CD4-positive, alpha-beta T cell (primary cell): ENCODE results near the gene SLAMF6. TPM values are rescaled to one million over a fixed set of nuclear protein-coding genes. Genes with fewer than 3 reads are reported as not detected.

ENCODE experiments used
- ATAC-seq: fragments of 200-7000 bp; cut with Tn5 transposase; one replicate; pipeline ENCODE4 v1.10.0; 2022; ENCODE audit warnings: mild to moderate bottlenecking; ENCODE audit not compliant: poor library complexity
- CTCF ChIA-PET: fragments of 350-600 bp; sonication (Branson Sonifier 250); formaldehyde crosslinking; loops from one replicate; lab custom pipeline; 2021; ENCODE audit warnings: antibody characterized with exemption, inconsistent platforms; lab: Charles Lee
- POLR2A ChIA-PET: fragments of 350-600 bp; sonication (Branson Sonifier 250); formaldehyde crosslinking; loops from one replicate; lab custom pipeline; 2021; ENCODE audit warnings: antibody characterized with exemption, inconsistent platforms; lab: Charles Lee
- DNase-seq, 14 experiments: peaks; one replicate each; pipeline ENCODE4 v3.0.0-alpha.2; 2013 to 2020; ENCODE audit warnings: mixed read lengths in 2 of 14
- H3K27ac ChIP-seq, 2 donors: one replicate each; pipeline versions ENCODE4 v1.5.1 to v1.7.0; 2013; ENCODE audit warnings: low read length in 2 of 2, low read depth in 1 of 2, mild to moderate bottlenecking in 1 of 2
- H3K27me3 ChIP-seq, 2 experiments: 1 replicate in 1 of 2; 2 replicates in 1 of 2; pipeline versions ENCODE4 v1.6.1 to v1.7.0; 2013; ENCODE audit warnings: low read length in 2 of 2, control low read depth in 1 of 2, mild to moderate bottlenecking in 1 of 2, moderate library complexity in 1 of 2; ENCODE audit not compliant: insufficient read depth in 2 of 2, control insufficient read depth in 1 of 2
- H3K36me3 ChIP-seq: one replicate; pipeline ENCODE4 v1.6.1; 2013; ENCODE audit warnings: low read length, control low read depth; ENCODE audit not compliant: insufficient read depth
- H3K4me1 ChIP-seq: one replicate; pipeline ENCODE4 v1.6.1; 2013; ENCODE audit warnings: low read length, control low read depth; ENCODE audit not compliant: insufficient read depth
- H3K4me3 ChIP-seq: one replicate; pipeline ENCODE4 v1.5.1; 2013; ENCODE audit warnings: mild to moderate bottlenecking, low read length, moderate library complexity
- H3K9me3 ChIP-seq, 2 experiments: 1 replicate in 1 of 2; 2 replicates in 1 of 2; pipeline versions ENCODE4 v1.6.1 to v1.7.0; 2013; ENCODE audit warnings: low read length in 2 of 2, mild to moderate bottlenecking in 2 of 2, control low read depth in 1 of 2, moderate library complexity in 1 of 2; ENCODE audit not compliant: control insufficient read depth in 1 of 2, insufficient read depth in 1 of 2
- H3K27ac Mint-ChIP-seq: one replicate; pipeline ENCODE4 v1.8.0; 2020; ENCODE audit warnings: mixed read lengths
- H3K27me3 Mint-ChIP-seq: one replicate; pipeline ENCODE4 v1.8.0; 2021; ENCODE audit warnings: mixed read lengths
- H3K36me3 Mint-ChIP-seq: one replicate; pipeline ENCODE4 v1.8.0; 2021; ENCODE audit warnings: low read depth, mixed read lengths
- H3K4me1 Mint-ChIP-seq: one replicate; pipeline ENCODE4 v1.8.0; 2021; ENCODE audit warnings: low read depth, mixed read lengths
- H3K4me3 Mint-ChIP-seq: one replicate; pipeline ENCODE4 v1.8.0; 2020; ENCODE audit warnings: mild to moderate bottlenecking, mixed read lengths
- H3K9me3 Mint-ChIP-seq: one replicate; pipeline ENCODE4 v1.8.0; 2020; ENCODE audit warnings: mixed read lengths
- intact Hi-C, 2 experiments: fragments of 100-400 bp; cut with DNase I in 1 of 2; cut with micrococcal nuclease in 1 of 2; formaldehyde crosslinking; loops; one replicate each; pipeline versions ENCODE4 v1.15.1 to v1.9.0; 2023 to 2025; cut with DNase I, micrococcal nuclease
- total RNA-seq, 174 experiments: library from RNA in 2 of 174; stranded (reverse) in 2 of 174; gene quantifications; one replicate each; pipeline ENCODE4 v1.2.3 and lab custom pipeline; 2021 to 2026
- TF ChIP-seq, protein P1 (sequence below): fragments of 200-600 bp; IDR thresholded peaks from one replicate; pipeline ENCODE4 v1.8.0; 2022; ENCODE audit warnings: antibody characterized with exemption, mild to moderate bottlenecking

Gene SLAMF6
- total RNA-seq, 2 experiments from 2014 or later = 6.3 to 7.3 TPM

DNA sequence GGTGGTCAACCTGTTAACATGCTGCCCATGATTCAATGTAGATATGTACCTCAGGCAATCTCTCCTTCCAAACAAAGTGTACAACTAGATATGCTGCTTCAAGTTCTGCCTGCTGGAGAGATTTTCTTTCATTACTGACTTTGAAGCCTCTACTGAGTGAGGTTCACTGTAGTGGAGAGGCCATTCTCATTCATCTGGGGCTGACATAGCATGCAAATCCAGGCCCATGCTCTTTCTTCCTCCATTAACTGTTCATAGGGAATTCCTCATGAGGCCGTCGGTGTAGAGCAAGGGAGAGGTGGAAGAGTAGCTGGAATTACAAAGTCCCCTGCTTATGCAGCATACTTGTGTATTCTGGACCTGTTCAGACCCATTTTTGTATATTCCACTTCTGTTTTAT lies 84.1 kb downstream of the SLAMF6 start:
- Mint-ChIP-seq H3K4me3 (peak overlapping the region; percentile 70), H3K36me3 (no peaks in the 10 kb centered on the region), H3K9me3 (no peaks in the 10 kb centered on the region), H3K27ac (peak overlapping the region; percentile 94), H3K4me1 (peaks cover 47% of the 10 kb centered on the region), H3K27me3 (no peaks in the 10 kb centered on the region)
- Histone ChIP-seq H3K27me3 (no peaks in the 10 kb centered on the region), H3K4me3 (no peak overlapping the region), H3K9me3 (no peaks in the 10 kb centered on the region), H3K36me3 (no peaks in the 10 kb centered on the region), H3K27ac (peak overlapping the region; percentile 69 to 81), H3K4me1 (peaks cover 18% of the 10 kb centered on the region)
- TF ChIP-seq, protein P1, sequence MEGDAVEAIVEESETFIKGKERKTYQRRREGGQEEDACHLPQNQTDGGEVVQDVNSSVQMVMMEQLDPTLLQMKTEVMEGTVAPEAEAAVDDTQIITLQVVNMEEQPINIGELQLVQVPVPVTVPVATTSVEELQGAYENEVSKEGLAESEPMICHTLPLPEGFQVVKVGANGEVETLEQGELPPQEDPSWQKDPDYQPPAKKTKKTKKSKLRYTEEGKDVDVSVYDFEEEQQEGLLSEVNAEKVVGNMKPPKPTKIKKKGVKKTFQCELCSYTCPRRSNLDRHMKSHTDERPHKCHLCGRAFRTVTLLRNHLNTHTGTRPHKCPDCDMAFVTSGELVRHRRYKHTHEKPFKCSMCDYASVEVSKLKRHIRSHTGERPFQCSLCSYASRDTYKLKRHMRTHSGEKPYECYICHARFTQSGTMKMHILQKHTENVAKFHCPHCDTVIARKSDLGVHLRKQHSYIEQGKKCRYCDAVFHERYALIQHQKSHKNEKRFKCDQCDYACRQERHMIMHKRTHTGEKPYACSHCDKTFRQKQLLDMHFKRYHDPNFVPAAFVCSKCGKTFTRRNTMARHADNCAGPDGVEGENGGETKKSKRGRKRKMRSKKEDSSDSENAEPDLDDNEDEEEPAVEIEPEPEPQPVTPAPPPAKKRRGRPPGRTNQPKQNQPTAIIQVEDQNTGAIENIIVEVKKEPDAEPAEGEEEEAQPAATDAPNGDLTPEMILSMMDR = no peak
- ChIA-PET POLR2A (interaction anchor here (1.8 kb wide), 1 partner anchor 13 kb away, joined by 5 read pairs; no protein-coding TSS in a partner anchor), CTCF (interaction anchor here (1.3 kb wide), 1 partner anchor 10 kb away, joined by 3 read pairs; no protein-coding TSS in a partner anchor)
- intact Hi-C loops = loop anchor here (2.0 to 5.0 kb wide), 2 partner anchors 82 to 83 kb away; partner anchors contain the start of gene SLAMF6 (in 1 of the 2)
- ATAC-seq = no peak
- DNase-seq = no peak

DNA sequence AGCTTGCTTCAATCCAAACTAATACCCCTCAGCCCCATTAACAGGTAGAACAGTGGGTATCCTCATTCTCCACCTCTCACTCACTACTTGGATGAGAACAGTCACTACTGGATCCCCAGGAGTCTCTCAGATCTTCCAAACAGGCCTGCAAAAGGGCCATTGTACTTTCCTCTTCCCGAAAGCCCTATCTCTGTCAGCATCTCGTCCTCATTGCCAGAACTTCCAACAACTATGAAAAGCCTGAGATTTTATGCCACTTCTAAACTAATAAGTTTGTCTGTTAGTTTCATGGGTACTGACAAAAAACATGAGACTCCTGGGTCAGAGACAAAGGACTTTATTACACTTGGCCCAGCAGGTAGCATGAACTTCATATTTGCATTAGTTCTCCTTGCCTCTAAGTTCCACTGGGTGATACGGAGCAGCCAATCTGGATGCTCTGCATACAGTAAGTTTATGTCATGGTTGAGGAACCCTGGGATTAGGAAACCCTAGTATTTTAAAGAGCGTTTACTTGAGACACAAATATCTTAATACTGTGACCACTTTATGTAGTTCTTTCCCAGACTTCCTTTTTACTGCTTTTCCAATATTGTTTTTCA lies 84.6 kb downstream of the SLAMF6 start:
- TF ChIP-seq, protein P1 = no peak
- H3K27ac ChIP-seq = peak overlapping the region; percentile 69 to 81
- intact Hi-C loops = loop anchor here (2.0 to 5.0 kb wide), 2 partner anchors 82 to 84 kb away; partner anchors contain the start of gene SLAMF6 (in 1 of the 2)
- ATAC-seq = peak; percentile 41
- POLR2A ChIA-PET = interaction anchor here (1.0 to 1.1 kb wide), 2 partner anchors 15 to 63 kb away, joined by 3 to 6 read pairs; no protein-coding TSS in a partner anchor
- DNase-seq = no peak
- H3K27me3 ChIP-seq = no peaks in the 10 kb centered on the region
- no peaks in the 10 kb centered on the region for H3K9me3 ChIP-seq
- Mint-ChIP-seq H3K27ac (peak overlapping the region; percentile 94), H3K4me3 (peak overlapping the region; percentile 89), H3K27me3 (no peaks in the 10 kb centered on the region), H3K4me1 (peaks cover 46% of the 10 kb centered on the region), H3K36me3 (no peaks in the 10 kb centered on the region), H3K9me3 (no peaks in the 10 kb centered on the region)
- H3K36me3 ChIP-seq = no peaks in the 10 kb centered on the region
- H3K4me1 ChIP-seq = peaks cover 16% of the 10 kb centered on the region
- peak overlapping the region; percentile 49 for H3K4me3 ChIP-seq
- CTCF ChIA-PET = interaction anchor here (0.5 to 0.8 kb wide), 2 partner anchors 10 to 506 kb away, joined by 3 read pairs; no protein-coding TSS in a partner anchor

DNA sequence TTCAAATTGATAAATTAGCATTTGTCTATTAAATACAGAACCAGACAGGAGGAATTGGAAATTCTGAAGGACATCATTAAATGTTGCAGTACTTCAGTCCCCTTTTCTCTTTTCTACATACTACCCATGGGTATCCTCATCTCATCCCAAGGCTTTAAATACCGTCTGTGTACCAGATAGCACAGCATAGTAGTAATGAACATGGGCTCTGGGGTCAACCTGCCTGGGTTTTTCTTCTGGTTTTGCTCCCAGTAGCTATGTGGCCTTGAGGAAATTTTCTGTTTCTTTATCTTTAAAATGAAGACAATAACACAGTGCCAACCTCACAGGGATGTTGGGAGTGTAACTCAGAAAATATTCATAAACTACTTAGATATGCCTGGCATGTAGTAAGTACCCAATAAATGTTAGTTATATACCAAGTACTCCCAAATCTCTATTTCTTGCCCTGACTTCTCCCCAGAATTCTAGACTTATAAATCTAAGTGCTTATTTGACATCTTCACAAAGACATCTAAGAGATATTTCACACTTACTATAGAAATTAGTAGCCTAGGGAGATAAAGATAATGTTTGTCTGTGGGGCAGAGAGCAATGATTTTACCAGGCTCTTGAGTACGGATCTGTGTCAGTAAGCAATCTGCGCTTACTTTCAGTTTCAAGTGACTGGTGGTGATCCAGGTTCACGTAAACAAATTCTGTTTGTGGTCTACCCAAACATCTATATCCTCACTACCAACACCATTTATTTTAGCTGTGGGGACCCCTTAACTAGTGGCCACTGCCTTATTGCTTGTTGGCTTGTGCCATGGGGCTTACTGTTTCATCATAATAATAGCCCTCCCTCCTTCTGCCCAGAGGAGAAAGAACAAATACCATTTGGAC lies 85.4 kb downstream of the SLAMF6 start:
- intact Hi-C loops = loop anchor here (2.0 to 5.0 kb wide), 2 partner anchors 83 to 85 kb away; partner anchors contain the start of gene SLAMF6 (in 1 of the 2)
- Histone ChIP-seq H3K27ac (peak overlapping the region; percentile 69 to 81), H3K4me1 (peaks cover 19% of the 10 kb centered on the region), H3K4me3 (peak overlapping the region; percentile 49), H3K27me3 (no peaks in the 10 kb centered on the region), H3K36me3 (no peaks in the 10 kb centered on the region), H3K9me3 (no peaks in the 10 kb centered on the region)
- no peaks in the 10 kb centered on the region for H3K27me3 Mint-ChIP-seq
- TF ChIP-seq, protein P1 = no peak
- POLR2A ChIA-PET = interaction anchor here (1.0 to 1.1 kb wide), 3 partner anchors 16 to 63 kb away, joined by 3 to 6 read pairs (median 3); no protein-coding TSS in a partner anchor
- DNase-seq (peak in 4 of 14 experiments; percentile 29 to 77 (median 74)), ATAC-seq (peak; percentile 84)
- H3K4me3 Mint-ChIP-seq = peak overlapping the region; percentile 89
- CTCF ChIA-PET = interaction anchor here (0.5 to 0.8 kb wide), 2 partner anchors 9 to 506 kb away, joined by 3 read pairs; no protein-coding TSS in a partner anchor
- H3K4me1 Mint-ChIP-seq = peaks cover 53% of the 10 kb centered on the region
- H3K9me3 Mint-ChIP-seq = no peaks in the 10 kb centered on the region
- H3K36me3 Mint-ChIP-seq = no peaks in the 10 kb centered on the region
- peak overlapping the region; percentile 94 for H3K27ac Mint-ChIP-seq
